MM.1S (cell line): ENCODE data around the gene DSE.
"Not testable (repeated sequence)": the region's sequence is repeated elsewhere in the genome, so short reads cannot be mapped to it uniquely, and the experiment has no call there.

Source experiments
- CTCF ChIP-seq: fragments of 300-600 bp; sonication (generic); IDR thresholded peaks from 2 replicates; pipeline ENCODE4 v1.5.1; 2016; ENCODE audit warnings: antibody characterized with exemption, low read length, mixed read lengths
- EZH2 ChIP-seq: fragments of 300-600 bp; sonication (generic); optimal IDR thresholded peaks from 2 replicates; pipeline ENCODE3; 2017; ENCODE audit warnings: low read depth, mild to moderate bottlenecking, antibody characterized with exemption, low read length, mixed read lengths
- EZH2phosphoT487 ChIP-seq: fragments of 300-600 bp; sonication (generic); IDR thresholded peaks from 2 replicates; pipeline ENCODE4 v1.6.1; 2018; ENCODE audit warnings: antibody characterized with exemption, low read length

- TF ChIP-seq CTCF, EZH2, EZH2phosphoT487: not testable (repeated sequence)
Observed at GRCh38 chr6:116321933-116322332, 48.8 kb upstream of the DSE start.
